Stimulated activated CD8-positive, alpha-beta memory T cell treated with anti-CD3 and anti-CD28 coated beads, Interleukin-7, amount 100 ng/mL, for 24 hours (primary cell): ENCODE data around the gene ESRRB.

Source experiments
- DNase-seq: peaks from one replicate; pipeline ENCODE4 v3.0.0-alpha.2; 2020; ENCODE audit warnings: low read depth

ESRRB gene

DNA sequence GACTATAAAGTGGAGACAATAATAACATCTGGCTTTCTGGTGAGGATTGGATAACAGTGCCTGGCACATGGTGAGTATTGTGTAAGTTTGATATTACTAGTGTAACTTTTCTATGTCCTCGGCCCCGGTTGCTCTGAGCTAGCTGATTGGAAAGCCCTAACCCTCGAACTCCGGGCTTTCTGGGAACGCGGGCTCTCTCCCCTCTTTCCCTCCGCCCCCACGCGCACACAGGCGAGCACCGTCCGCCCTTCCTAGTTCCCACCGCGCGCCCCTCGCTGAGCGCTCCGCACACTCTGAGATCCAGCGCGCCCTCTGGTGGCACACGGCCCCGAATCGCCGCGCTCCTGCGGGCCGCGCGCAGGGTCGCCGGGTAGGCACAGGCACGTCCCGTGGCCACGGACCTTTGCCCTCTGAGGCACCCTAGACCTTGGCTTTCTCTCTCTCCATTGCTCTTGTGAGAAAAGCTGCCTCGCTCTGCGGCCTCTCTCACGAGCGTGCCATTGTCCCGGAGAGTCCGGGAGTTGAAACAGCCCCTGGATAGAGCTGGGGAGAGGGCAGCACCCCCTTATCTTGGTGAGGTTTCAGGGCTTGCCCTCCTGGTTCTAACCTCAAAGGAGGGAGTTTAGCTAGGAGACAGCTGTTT lies 23.2 kb upstream of the ESRRB start:
- DNase-seq = peak; percentile 25

DNA sequence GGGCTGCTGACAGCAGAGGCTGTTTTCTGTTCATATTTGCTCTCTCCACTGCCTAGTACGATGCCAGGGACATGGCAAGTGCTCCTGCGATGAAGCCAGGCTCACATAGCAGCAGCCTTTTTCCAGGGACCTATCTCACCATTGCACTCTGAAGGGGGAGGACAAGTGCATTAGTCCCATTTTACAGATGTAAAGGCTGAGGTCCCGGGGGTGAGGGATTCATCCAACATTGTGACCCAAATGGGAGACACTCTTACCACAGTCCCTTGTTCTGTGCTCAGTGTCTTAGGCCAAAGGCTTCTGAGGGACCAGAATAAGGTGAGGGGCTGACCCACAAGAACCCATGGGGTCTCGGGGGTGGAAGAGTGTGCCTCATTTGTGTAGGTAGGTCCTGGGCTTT lies 21.6 kb upstream of the ESRRB start:
- no peak for DNase-seq

- no peak for DNase-seq
These were observed 20.2 kb upstream of the ESRRB start for GRCh38 chr14:76355771-76356170.

- DNase-seq = no peak
These were observed 4.9 kb upstream of the ESRRB start for GRCh38 chr14:76371066-76371465.

DNA sequence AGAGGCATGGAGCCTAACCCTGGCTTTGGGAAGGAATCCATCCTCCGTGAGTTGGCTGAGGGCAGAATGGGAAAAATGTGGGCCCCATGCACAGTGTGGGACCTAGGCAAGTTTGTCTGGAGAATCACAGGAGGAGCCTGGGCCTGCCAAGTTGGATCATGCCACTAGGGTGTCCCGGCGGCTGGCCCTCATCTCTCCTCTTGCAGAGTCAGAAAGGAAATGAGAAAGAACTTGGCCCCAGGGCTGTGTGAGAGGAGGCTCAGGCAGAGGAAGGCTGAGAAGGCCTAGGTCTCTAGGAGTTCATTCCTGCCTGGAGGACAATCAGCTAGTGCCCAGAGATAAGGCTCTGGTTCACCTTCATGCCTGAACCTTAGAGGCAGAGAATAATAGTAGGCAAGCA lies 2.5 kb upstream of the ESRRB start:
- DNase-seq = no peak

DNA sequence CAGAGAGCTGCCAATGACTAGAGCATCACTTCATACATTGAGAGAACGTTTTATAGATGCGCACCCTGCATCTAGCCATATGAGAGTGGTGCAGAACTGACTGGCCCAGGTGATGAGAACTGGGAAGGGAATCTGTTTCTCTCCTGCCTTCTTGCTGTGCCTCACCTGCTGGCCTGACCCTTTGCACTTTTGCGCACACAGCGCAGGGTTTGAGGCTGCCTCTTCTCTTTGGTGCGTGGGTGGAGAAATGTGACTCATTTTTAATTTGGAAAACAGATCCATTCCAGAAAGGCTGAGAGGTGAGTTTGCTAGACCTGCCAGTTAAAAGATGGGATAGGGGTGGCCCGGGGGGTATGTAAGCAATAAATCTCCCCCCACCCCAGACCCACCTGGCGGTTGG lies 453 bp upstream of the ESRRB start:
- no peak for DNase-seq

- DNase-seq = no peak
These were observed 506 bp downstream of the ESRRB start for GRCh38 chr14:76376409-76376877.

GRCh38 chr14:76376878-76377734 lies 1.2 kb downstream of the ESRRB start:
- DNase-seq = no peak

DNA sequence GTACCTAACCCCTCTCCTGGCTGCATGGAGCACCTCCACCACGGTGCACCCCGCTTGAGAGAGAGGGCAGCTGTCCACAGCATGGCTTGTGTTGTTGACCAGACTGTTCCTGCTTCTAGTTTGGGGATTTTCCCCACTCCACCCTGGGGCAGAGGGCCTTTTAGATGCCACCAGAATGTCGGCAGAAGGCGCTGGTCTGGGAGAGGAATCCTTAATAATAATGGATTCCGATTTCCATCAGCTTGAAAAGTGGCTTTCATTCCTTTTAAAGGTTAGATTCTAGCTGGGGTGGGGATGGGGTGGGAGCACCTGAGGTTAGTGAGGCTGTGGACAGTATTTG lies 1.8 kb downstream of the ESRRB start:
- no peak for DNase-seq

GRCh38 chr14:76380991-76381390 lies 5.1 kb downstream of the ESRRB start:
- no peak for DNase-seq

- DNase-seq = no peak
These were observed 6.0 kb downstream of the ESRRB start for GRCh38 chr14:76381817-76382494.

- DNase-seq = no peak
These were observed 6.5 kb downstream of the ESRRB start for GRCh38 chr14:76382495-76382832.

DNA sequence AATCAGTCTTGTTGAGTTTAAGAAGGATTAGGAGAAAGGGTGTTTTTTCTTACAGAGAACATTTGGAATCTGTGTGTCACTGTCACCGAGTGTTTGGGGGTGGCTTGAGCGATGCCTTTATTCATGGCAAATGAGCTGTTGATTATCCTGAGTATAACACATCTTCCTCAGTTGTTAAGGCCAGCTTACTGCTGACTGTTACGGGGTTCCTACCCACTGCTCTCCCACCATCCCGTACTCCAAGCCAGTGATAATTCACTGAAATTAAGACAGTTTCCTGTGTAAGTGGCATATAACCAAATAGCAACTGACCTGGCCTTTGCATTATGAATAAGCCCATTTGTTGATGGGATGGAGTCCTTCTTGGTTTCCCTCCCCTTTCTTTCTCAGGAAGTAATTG lies 9.5 kb downstream of the ESRRB start:
- DNase-seq = no peak

DNA sequence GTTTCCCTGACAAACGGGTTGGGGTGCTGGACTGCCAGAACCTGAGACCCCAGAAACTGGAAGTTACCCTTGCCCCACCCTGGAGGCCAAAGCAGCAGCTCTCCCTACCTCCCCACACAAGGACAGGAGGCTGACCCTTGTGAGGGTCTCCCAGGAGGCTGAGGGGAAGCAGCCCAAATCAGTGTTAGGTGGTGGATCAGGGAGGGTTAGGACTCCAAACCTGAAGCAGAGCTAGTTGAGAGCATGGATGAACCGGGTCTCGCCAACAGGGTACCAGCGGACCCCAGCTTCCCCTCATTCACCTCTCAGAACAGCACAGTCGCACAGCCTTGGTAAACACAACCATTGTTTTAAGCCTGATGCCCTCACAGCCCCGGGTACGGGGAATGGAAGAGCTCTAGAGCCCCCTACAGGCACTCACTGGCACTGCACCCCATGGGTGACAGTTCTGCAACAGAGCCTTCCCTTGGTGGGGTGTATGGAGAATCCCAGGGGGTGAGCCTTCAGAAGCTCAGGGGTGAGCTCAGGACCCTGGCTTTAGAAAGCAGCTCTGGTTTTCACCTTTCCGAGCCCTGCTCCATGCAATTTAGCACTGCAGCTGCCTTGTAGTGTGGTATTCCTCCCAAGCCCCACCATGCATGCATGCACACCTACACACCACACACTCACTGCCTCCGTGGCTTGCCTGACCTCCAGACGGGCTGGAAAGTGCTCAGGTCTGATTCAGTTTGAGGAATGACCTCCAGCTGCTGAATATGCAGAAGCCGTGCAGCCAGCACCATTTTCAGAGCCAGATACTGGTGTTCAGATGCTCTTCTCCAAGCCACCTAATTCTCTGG lies 11.2 kb downstream of the ESRRB start:
- peak; percentile 30 for DNase-seq

DNA sequence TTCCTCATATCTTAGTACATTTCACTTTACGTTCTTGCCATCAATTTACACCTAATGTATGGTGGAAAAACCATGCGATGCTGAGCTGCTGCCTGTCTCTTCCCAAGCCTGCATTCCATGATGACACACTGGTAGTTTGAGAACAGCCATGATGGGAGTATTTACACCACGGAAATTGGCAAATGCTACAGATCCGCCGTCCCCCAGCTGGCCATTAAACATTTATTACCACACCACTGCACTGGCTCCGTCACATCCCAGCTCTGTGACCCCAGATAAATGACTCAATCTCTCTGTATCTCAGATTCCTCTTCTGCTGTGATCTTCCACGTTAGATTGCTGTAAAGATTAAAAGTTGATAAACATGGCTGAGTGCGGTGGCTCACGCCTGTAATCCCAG lies 13.9 kb downstream of the ESRRB start:
- DNase-seq = no peak

DNA sequence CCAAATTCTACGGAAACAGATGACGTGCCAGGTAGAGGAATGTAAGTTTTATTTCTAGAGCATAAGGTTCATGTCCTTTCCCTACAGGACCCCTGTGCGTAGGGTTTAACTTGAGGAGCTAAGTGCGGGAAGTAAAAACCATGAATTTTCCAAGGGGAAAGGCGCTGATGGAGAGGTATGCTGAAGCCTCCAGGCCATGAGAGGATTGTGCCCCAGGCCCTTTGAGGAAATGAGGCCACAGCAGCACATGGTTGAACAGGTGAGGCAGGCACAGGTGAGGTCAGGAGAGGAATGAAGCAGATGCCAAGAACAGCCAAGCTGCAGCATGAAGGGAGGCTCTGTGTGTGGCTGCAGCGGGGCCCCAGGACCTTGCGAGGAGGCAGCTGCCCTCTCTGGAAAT lies 14.7 kb downstream of the ESRRB start:
- DNase-seq = no peak

- DNase-seq = no peak
These were observed 16.2 kb downstream of the ESRRB start for GRCh38 chr14:76391981-76392690.

- DNase-seq = no peak
These were observed 18.6 kb downstream of the ESRRB start for GRCh38 chr14:76394569-76394968.

- DNase-seq = no peak
These were observed 19.2 kb downstream of the ESRRB start for GRCh38 chr14:76395161-76395560.

GRCh38 chr14:76396714-76397187 lies 20.8 kb downstream of the ESRRB start:
- no peak for DNase-seq

GRCh38 chr14:76405627-76406026 lies 29.7 kb downstream of the ESRRB start:
- DNase-seq = no peak
